Uterus (tissue), 4 donors: ENCODE data around the gene ANXA3. TPM values are rescaled to one million over a fixed set of nuclear protein-coding genes. Genes with fewer than 3 reads are reported as not detected.

Experiments
- DNase-seq, 2 donors: peaks; one replicate each; pipeline ENCODE4 v3.0.0-alpha.2; 2019 to 2020
- H3K27ac ChIP-seq, 2 donors: fragments of 200-600 bp; sonication (generic); 1 replicate in 1 of 2; 2 replicates in 1 of 2; pipeline ENCODE4 v1.5.1; 2016 to 2018
- H3K27me3 ChIP-seq, 2 donors: fragments of 200-600 bp; sonication (generic); one replicate each; pipeline ENCODE4 v1.5.1; 2018 to 2019; ENCODE audit warnings: control low read depth in 1 of 2
- H3K36me3 ChIP-seq, 2 donors: fragments of 200-600 bp; sonication (generic); one replicate each; pipeline ENCODE4 v1.5.1; 2019; ENCODE audit warnings: control low read depth in 1 of 2
- H3K4me1 ChIP-seq, 2 donors: fragments of 200-600 bp; sonication (generic); one replicate each; pipeline ENCODE4 v1.5.1; 2018 to 2019; ENCODE audit warnings: control low read depth in 1 of 2
- H3K4me3 ChIP-seq, 2 donors: fragments of 200-600 bp; sonication (generic); 1 replicate in 1 of 2; 2 replicates in 1 of 2; pipeline ENCODE4 v1.5.1; 2018 to 2019; ENCODE audit warnings: mild to moderate bottlenecking in 1 of 2
- H3K9me3 ChIP-seq, 2 donors: fragments of 200-600 bp; sonication (generic); one replicate each; pipeline ENCODE4 v1.5.1; 2019; ENCODE audit warnings: control low read depth in 1 of 2
- POLR2A ChIP-seq, 2 donors: fragments of 450-650 bp; IDR thresholded peaks; one replicate each; pipeline ENCODE4 v1.6.1; 2016; ENCODE audit warnings: antibody characterized with exemption in 2 of 2, mild to moderate bottlenecking in 1 of 2, moderate library complexity in 1 of 2
- intact Hi-C: fragments of 100-400 bp; cut with DNase I; formaldehyde crosslinking; loops from one replicate; pipeline ENCODE4 v1.15.1; 2023; ENCODE audit warnings: low total_unique reads
- total RNA-seq, 4 donors: library from RNA; depleted of rRNA in 3 of 4; stranded (reverse); fragments of >200 nt in 3 of 4; gene quantifications; one replicate each; pipeline versions ENCODE4 v1.1.0 to v1.2.4, GENCODE V29; 2014 to 2023
- TF ChIP-seq, protein P1 (sequence below), 4 experiments: fragments of 200-600 bp in 2 of 4; fragments of 450-650 bp in 2 of 4; sonication (generic) in 2 of 4; IDR thresholded peaks; one replicate each; pipeline ENCODE4 v1.5.1; 2016 to 2019; ENCODE audit warnings: antibody characterized with exemption in 4 of 4, mild to moderate bottlenecking in 2 of 4, moderate library complexity in 1 of 4
- donor health status: DM: yes; HTN: yes; CAD: no.

Gene ANXA3
- total RNA-seq, 4 donors from 2014 or later, result 13.6 to 243 (median 23.4) TPM

DNA sequence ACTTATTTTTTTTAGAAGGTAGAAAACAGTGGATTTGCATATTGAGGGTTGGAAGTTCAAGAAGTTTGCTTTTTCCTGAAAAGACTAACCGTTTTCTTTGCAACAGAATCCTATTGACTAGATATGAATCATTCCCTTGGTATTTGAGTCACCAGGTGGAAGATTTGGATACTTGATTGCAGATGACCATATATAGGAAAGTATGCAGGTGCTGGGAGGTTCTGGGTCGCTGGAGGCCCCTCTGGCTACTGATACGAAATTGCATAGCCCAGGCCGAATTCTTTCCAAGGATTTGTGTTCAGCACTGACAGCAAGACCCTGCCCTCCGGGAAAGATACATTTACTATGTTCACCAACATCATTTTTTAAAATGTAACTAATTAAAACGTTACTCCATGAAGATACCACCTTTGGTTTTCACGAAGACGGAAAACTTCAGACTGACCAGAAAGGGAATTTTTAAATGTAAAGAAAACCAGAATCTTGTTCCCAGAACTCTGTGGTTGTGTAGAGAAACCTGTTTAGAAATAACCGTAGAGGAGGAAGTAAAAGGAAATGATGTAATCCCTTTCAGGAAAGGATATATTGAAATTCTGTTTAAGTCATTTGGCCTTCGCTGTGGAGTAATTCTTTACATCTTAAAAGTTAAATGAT is 946 bp downstream of the ANXA3 start:
- Histone ChIP-seq H3K9me3 (no peaks in the 10 kb centered on the region), H3K36me3 (no peaks in the 10 kb centered on the region), H3K4me3 (no peak overlapping the region), H3K27me3 (no peaks in the 10 kb centered on the region), H3K4me1 (no peaks in the 10 kb centered on the region), H3K27ac (no peak overlapping the region)
- TF ChIP-seq POLR2A (IDR thresholded peaks at IDR 0.05), result no peak
- TF ChIP-seq, protein P1, sequence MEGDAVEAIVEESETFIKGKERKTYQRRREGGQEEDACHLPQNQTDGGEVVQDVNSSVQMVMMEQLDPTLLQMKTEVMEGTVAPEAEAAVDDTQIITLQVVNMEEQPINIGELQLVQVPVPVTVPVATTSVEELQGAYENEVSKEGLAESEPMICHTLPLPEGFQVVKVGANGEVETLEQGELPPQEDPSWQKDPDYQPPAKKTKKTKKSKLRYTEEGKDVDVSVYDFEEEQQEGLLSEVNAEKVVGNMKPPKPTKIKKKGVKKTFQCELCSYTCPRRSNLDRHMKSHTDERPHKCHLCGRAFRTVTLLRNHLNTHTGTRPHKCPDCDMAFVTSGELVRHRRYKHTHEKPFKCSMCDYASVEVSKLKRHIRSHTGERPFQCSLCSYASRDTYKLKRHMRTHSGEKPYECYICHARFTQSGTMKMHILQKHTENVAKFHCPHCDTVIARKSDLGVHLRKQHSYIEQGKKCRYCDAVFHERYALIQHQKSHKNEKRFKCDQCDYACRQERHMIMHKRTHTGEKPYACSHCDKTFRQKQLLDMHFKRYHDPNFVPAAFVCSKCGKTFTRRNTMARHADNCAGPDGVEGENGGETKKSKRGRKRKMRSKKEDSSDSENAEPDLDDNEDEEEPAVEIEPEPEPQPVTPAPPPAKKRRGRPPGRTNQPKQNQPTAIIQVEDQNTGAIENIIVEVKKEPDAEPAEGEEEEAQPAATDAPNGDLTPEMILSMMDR (IDR thresholded peaks at IDR 0.05), result no peak
- intact Hi-C loops, result no loop called here
- DNase-seq, result no peak

DNA sequence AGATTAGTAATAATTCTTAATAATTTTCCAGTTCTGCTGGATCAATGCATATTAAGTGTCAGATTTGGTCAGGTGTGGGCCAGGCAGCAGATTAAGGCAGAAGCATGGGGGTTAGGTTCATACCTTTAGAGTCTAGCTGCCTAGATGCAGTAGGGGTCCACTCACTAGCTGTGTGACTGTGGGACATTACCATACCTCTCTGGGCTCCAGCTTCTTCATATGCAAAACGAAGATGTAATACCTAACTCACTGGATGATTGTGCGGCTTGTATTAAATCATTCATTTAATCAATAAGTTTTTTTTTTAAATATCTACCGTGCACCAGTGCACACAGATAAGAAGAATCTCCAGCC is 1.4 kb downstream of the ANXA3 start:
- TF ChIP-seq, protein P1 (IDR thresholded peaks at IDR 0.05), result no peak
- no peak for TF ChIP-seq POLR2A (IDR thresholded peaks at IDR 0.05)
- DNase-seq, result no peak
- no peaks in the 10 kb centered on the region for H3K27me3 ChIP-seq
- H3K36me3 ChIP-seq, result no peaks in the 10 kb centered on the region
- intact Hi-C loops, result no loop called here
- no peaks in the 10 kb centered on the region for H3K4me1 ChIP-seq
- no peak overlapping the region for H3K27ac ChIP-seq
- H3K4me3 ChIP-seq, result no peak overlapping the region
- no peaks in the 10 kb centered on the region for H3K9me3 ChIP-seq

DNA sequence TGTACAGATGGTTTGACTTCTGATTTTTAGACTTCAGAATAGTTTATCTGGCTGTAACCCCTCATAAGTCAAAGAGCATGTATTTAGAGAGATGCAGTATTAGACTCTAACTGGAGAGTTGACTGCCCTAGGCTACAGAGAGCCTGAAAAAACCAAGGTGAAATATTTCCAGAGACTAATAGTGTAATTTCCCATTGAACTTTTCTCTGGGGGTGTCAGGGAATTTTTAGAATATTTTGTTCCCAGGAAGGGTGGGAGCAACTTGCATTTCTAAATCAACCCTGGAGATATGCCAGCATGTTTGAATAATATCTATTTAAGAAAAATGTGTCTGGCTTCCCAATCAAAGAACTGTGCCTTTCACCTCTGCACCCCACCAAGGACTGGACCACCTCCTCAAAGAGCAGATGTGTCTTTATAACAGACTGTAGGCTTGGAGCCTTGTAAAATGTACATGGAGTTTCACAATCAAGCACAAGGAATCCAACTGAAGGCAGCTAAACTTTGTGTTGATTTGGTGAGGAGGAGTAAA is 2.0 kb downstream of the ANXA3 start:
- TF ChIP-seq POLR2A (IDR thresholded peaks at IDR 0.05), result no peak
- TF ChIP-seq, protein P1 (IDR thresholded peaks at IDR 0.05), result no peak
- Histone ChIP-seq H3K4me1 (no peaks in the 10 kb centered on the region), H3K36me3 (no peaks in the 10 kb centered on the region), H3K27me3 (no peaks in the 10 kb centered on the region), H3K9me3 (no peaks in the 10 kb centered on the region), H3K27ac (no peak overlapping the region), H3K4me3 (no peak overlapping the region)
- no peak for DNase-seq
- intact Hi-C loops, result no loop called here

DNA sequence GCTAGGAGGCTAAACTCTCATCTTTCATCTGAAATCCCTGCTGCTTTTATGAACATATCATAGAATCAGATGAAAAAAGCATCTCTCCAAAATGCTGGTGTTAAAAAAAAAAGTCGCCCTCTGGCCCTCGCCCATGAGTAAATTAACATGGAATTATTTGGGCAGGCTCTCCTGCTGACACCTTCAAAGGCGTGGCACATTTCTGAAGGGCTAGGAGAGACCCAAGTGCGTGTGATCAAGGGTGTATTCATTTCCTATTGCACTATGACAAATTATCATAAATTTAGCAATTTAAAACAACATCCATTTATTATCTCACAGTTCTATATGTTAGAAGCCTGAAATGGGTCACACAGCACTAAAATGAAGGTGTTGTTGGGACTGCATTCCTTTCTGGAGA is 5.1 kb downstream of the ANXA3 start:
- no peak for TF ChIP-seq POLR2A (IDR thresholded peaks at IDR 0.05)
- TF ChIP-seq, protein P1 (IDR thresholded peaks at IDR 0.05), result no peak
- Histone ChIP-seq H3K27ac (no peak overlapping the region), H3K4me1 (no peaks in the 10 kb centered on the region), H3K36me3 (no peaks in the 10 kb centered on the region), H3K27me3 (no peaks in the 10 kb centered on the region), H3K9me3 (no peaks in the 10 kb centered on the region), H3K4me3 (no peak overlapping the region)
- DNase-seq, result no peak
- intact Hi-C loops, result no loop called here

DNA sequence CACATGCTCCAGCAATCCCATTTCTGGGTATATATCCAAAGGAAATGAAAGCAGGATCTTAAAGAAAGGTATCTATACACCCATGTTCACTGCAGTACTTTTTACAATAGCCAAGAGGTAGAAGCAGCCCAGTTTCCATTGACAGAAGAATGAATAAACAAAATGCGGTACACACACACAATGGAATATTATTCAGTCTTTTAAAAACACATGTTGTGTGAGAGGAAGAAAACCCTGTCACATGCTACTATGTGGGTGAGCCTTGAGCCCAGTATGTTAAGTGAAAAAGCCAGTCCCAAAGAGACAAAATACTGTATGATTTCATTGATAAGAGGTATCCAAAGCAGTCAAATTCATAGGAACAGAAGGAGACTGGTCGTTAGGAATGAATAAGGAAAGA is 6.3 kb downstream of the ANXA3 start:
- no peaks in the 10 kb centered on the region for H3K4me1 ChIP-seq
- no peak for TF ChIP-seq POLR2A (IDR thresholded peaks at IDR 0.05)
- TF ChIP-seq, protein P1 (IDR thresholded peaks at IDR 0.05), result no peak
- no peak for DNase-seq
- H3K36me3 ChIP-seq, result no peaks in the 10 kb centered on the region
- no peak overlapping the region for H3K27ac ChIP-seq
- intact Hi-C loops, result no loop called here
- no peaks in the 10 kb centered on the region for H3K27me3 ChIP-seq
- no peaks in the 10 kb centered on the region for H3K9me3 ChIP-seq
- H3K4me3 ChIP-seq, result no peak overlapping the region
